Measurements from ENCODE around the gene CCDC80.

CCDC80 gene

DNA sequence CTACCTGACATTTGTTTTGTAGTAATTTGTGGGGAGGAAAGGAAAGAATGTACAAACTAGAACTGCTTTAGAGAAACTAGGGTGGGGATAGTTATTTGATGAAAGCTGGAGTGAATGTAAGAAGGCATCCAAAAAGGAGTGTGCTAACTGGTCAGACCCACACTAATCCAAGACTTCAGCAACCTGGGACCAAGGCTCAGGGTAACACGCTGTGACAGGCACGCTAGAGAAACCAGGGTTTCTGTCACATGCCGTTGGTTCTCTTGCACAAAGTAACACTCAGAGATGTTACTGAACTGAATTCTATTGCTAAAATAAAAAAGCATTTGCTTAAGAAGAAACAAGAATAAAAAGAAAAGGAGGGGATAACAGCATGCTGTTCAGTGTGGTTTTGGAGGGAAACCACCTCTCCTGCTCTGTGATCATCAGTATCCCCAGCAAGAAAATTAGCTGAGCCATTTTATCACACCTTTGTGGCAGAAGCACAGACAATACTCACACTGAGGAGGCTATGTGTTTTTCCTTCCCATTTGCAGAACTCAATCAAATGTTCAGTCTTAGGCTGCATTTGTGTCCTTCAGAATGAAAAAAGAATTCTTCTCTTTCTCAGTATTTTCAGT, 2.8 kb upstream of the CCDC80 start:
- DNase-seq (ENCODE audit: low spot score) = no peak
- TF ChIP-seq, protein P1, sequence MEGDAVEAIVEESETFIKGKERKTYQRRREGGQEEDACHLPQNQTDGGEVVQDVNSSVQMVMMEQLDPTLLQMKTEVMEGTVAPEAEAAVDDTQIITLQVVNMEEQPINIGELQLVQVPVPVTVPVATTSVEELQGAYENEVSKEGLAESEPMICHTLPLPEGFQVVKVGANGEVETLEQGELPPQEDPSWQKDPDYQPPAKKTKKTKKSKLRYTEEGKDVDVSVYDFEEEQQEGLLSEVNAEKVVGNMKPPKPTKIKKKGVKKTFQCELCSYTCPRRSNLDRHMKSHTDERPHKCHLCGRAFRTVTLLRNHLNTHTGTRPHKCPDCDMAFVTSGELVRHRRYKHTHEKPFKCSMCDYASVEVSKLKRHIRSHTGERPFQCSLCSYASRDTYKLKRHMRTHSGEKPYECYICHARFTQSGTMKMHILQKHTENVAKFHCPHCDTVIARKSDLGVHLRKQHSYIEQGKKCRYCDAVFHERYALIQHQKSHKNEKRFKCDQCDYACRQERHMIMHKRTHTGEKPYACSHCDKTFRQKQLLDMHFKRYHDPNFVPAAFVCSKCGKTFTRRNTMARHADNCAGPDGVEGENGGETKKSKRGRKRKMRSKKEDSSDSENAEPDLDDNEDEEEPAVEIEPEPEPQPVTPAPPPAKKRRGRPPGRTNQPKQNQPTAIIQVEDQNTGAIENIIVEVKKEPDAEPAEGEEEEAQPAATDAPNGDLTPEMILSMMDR (IDR thresholded peaks at IDR 0.05; ENCODE audit: extremely low read depth, insufficient read depth, missing control alignments) = no peak
- in situ Hi-C loops (cut with MboI; ENCODE audit: low pct_unique_long_range_greater_than_20kb, low sequenced_read_pairs, unreplicated experiment) = loop anchor here (10.0 kb wide), 2 partner anchors 91 to 341 kb away; no protein-coding TSS in a partner anchor

DNA sequence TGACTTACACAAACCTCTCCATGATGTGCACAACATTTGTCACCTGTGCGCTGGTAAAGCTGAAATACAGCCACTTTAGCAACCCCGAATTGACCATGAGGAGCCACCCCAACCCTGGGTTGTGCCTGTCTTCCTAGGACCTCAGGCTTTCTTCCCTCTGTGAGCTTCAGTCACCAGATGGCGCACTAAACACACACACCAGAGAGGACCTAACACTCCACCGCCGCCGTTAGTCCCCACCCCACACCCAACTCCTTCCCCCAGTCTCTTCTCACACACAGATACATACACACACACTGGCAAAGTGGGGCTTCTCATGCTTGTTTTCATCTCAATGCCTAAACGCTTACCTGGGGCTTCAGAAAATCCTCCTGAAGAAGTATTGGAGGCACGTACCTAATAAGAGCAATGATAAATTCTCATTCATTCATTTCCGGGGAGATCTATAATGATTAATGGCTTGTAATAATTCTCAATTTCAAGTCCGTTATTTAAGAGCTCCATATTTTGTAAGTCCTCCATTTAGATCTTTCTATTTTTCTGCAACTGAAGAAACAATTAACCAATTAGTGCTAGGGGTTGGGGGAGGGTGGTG, 2.1 kb upstream of the CCDC80 start:
- in situ Hi-C loops (cut with MboI; ENCODE audit: low pct_unique_long_range_greater_than_20kb, low sequenced_read_pairs, unreplicated experiment) = loop anchor here (10.0 kb wide), 2 partner anchors 92 to 342 kb away; no protein-coding TSS in a partner anchor
- TF ChIP-seq, protein P1 (IDR thresholded peaks at IDR 0.05; ENCODE audit: extremely low read depth, insufficient read depth, missing control alignments) = peak; percentile 88

GRCh38 chr3:112640276-112640929, 540 bp downstream of the CCDC80 start:
- TF ChIP-seq, protein P1 (IDR thresholded peaks at IDR 0.05; ENCODE audit: extremely low read depth, insufficient read depth, missing control alignments) = no peak
- DNase-seq (ENCODE audit: low spot score) = no peak
- in situ Hi-C loops (cut with MboI; ENCODE audit: low pct_unique_long_range_greater_than_20kb, low sequenced_read_pairs, unreplicated experiment) = loop anchor here (10.0 kb wide), 2 partner anchors 94 to 344 kb away; no protein-coding TSS in a partner anchor

More for the DNA sequence above, 2.1 kb upstream of the CCDC80 start:
- DNase-seq (ENCODE audit: low spot score) = peak; percentile 83

GRCh38 chr3:112639455-112640225, 1.3 kb downstream of the CCDC80 start:
- DNase-seq (ENCODE audit: low spot score) = no peak
- TF ChIP-seq, protein P1 (IDR thresholded peaks at IDR 0.05; ENCODE audit: extremely low read depth, insufficient read depth, missing control alignments) = no peak
- in situ Hi-C loops (cut with MboI; ENCODE audit: low pct_unique_long_range_greater_than_20kb, low sequenced_read_pairs, unreplicated experiment) = loop anchor here (10.0 kb wide), 2 partner anchors 95 to 345 kb away; no protein-coding TSS in a partner anchor

- TF ChIP-seq, protein P1 (IDR thresholded peaks at IDR 0.05; ENCODE audit: extremely low read depth, insufficient read depth, missing control alignments) = no peak
- in situ Hi-C loops (cut with MboI; ENCODE audit: low pct_unique_long_range_greater_than_20kb, low sequenced_read_pairs, unreplicated experiment) = no loop called here
- no peak for DNase-seq (ENCODE audit: low spot score)
These were observed 2.5 kb downstream of the CCDC80 start for GRCh38 chr3:112638327-112639020.
